ENCODE measurements around the gene FOXL1. TPM values are rescaled to one million over a fixed set of nuclear protein-coding genes. Genes with fewer than 3 reads are reported as not detected.

FOXL1 gene
- total and polyA plus RNA-seq, 9 of the 15 experiments (the other 6 are each of a cell fraction or from before 2014, with no cell fraction given) = not detected

DNA sequence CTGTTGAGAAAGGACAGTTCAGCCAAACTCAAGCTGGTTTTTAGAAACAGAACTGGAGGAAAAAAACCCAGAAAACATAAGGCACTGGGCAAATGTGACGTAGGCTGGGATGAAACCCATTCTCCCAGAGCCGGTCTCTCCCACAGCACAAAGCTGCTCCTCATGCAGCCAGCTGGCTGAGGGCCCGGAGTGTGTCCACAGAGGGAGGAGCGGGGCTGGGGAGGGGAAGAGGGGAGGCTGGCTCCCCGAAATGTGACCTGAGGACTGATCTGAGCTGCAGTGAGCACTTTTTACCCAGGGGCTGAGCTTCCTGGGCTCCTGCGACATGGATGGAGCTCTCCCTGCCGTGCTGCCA, 47.2 kb upstream of the FOXL1 start:
- Histone ChIP-seq H3K9me3 (replicated peaks; ENCODE audit: control insufficient read depth, insufficient read depth, low read depth, low read length) (no peaks in the 10 kb centered on the region), H4K20me1 (replicated peaks; ENCODE audit: control insufficient read depth, insufficient read depth, low read length) (no peaks in the 10 kb centered on the region; the same call in 1 of the 2 replicates), H3K36me3 (ENCODE audit: control insufficient read depth, insufficient read depth, low read length) (no peaks in the 10 kb centered on the region), H3K4me2 (ENCODE audit: insufficient read depth, low read length) (no peak overlapping the region), H3K27ac (ENCODE audit: extremely low read depth, low read depth, low read length) (no peak overlapping the region), H3K9ac (ENCODE audit: insufficient read depth in 1 of 2, low read depth in 2 of 2, low read length in 2 of 2) (peak overlapping the region in 1 of 2 experiments; percentile 45; a peak in 1 of 4 replicates), H2AFZ (ENCODE audit: low read depth, low read length) (no peak overlapping the region), H3K79me2 (ENCODE audit: control insufficient read depth, insufficient read depth, low read length) (no peaks in the 10 kb centered on the region), H3K27me3 (ENCODE audit: control insufficient read depth in 2 of 2, insufficient read depth in 2 of 2, low read length in 2 of 2) (peaks cover 3 to 5% of the 10 kb centered on the region in 2 experiments; a peak in 2 of 5 replicates), H3K4me1 (replicated peaks in 1 of 2; ENCODE audit: control insufficient read depth in 2 of 2, insufficient read depth in 2 of 2, low read length in 2 of 2) (peaks cover 0 to 6% of the 10 kb centered on the region in 2 experiments; a peak in 1 of 5 replicates), H3K9me1 (ENCODE audit: control insufficient read depth, insufficient read depth, low read length) (peaks cover 3% of the 10 kb centered on the region), H3K4me3 (no peak overlapping the region)
- intact Hi-C loops (cut with micrococcal nuclease) (no loop called here), in situ Hi-C loops (cut with MboI) (no loop called here)
- ChIA-PET POLR2A (interaction anchor here (0.9 to 1.0 kb wide), 2 partner anchors 11 to 22 kb away, joined by 3 read pairs; no protein-coding TSS in a partner anchor), CTCF (ENCODE audit: low intra/inter-chr PET ratio) (no interaction called here)
- WGBS (ENCODE audit: insufficient coverage, low coverage, missing lambda C conversion rate) = 100% methylated on average over 2 of the region's 7 CpGs
- ATAC-seq (no peak), DNase-seq (ENCODE audit: extremely low read depth in 1 of 4, low spot score in 3 of 4) (no peak), FAIRE-seq (no peak)
- BruUV-seq (replicated peaks) = no TSS peak
- TF ChIP-seq NELFE (IDR thresholded peaks at IDR 0.05; ENCODE audit: insufficient read depth, insufficient read length) (no peak), POLR2G (IDR thresholded peaks at IDR 0.05; ENCODE audit: low read depth, low read length) (0 out of 2 replicates have a peak, but pooled peaks have one; percentile 17)

- Histone ChIP-seq H2AFZ (ENCODE audit: low read depth, low read length) (no peak overlapping the region), H3K36me3 (ENCODE audit: control insufficient read depth, insufficient read depth, low read length) (no peaks in the 10 kb centered on the region), H3K9me3 (replicated peaks; ENCODE audit: control insufficient read depth, insufficient read depth, low read depth, low read length) (no peaks in the 10 kb centered on the region), H3K4me3 (no peak overlapping the region), H3K9ac (ENCODE audit: insufficient read depth in 1 of 2, low read depth in 2 of 2, low read length in 2 of 2) (peak overlapping the region in 1 of 2 experiments; percentile 45; a peak in 1 of 4 replicates), H3K4me1 (replicated peaks in 1 of 2; ENCODE audit: control insufficient read depth in 2 of 2, insufficient read depth in 2 of 2, low read length in 2 of 2) (peaks cover 0 to 6% of the 10 kb centered on the region in 2 experiments; a peak in 1 of 5 replicates), H3K27me3 (ENCODE audit: control insufficient read depth in 2 of 2, insufficient read depth in 2 of 2, low read length in 2 of 2) (peaks cover 0 to 3% of the 10 kb centered on the region in 2 experiments; a peak in 1 of 5 replicates), H4K20me1 (replicated peaks; ENCODE audit: control insufficient read depth, insufficient read depth, low read length) (no peaks in the 10 kb centered on the region), H3K4me2 (ENCODE audit: insufficient read depth, low read length) (no peak overlapping the region), H3K9me1 (ENCODE audit: control insufficient read depth, insufficient read depth, low read length) (peaks cover 3% of the 10 kb centered on the region), H3K27ac (ENCODE audit: extremely low read depth, low read depth, low read length) (no peak overlapping the region), H3K79me2 (ENCODE audit: control insufficient read depth, insufficient read depth, low read length) (no peaks in the 10 kb centered on the region)
- no peak for ATAC-seq
- ChIA-PET CTCF (ENCODE audit: low intra/inter-chr PET ratio) (no interaction called here), POLR2A (interaction anchor here (0.9 to 1.0 kb wide), 2 partner anchors 10 to 21 kb away, joined by 3 read pairs; no protein-coding TSS in a partner anchor)
- TF ChIP-seq U2AF1 (optimal IDR thresholded peaks at IDR 0.05; ENCODE audit: low read depth, low read length) = no peak
- no peak for TF ChIP-seq ZNF584 (CRISPR knock-in tag; IDR thresholded peaks at IDR 0.05; ENCODE audit: low read depth)
- TF ChIP-seq GTF2B (IDR thresholded peaks at IDR 0.05; ENCODE audit: extremely low read depth, insufficient read length) = no peak
- no peak for TF ChIP-seq E2F6 (IDR thresholded peaks at IDR 0.05; ENCODE audit: borderline replicate concordance in 1 of 2, extremely low read depth in 1 of 2, insufficient read depth in 1 of 2, insufficient read length in 1 of 2, low read depth in 1 of 2, low read length in 1 of 2, poor library complexity in 1 of 2, severe bottlenecking in 1 of 2)
- TF ChIP-seq RBM17 (IDR thresholded peaks at IDR 0.05; ENCODE audit: borderline replicate concordance, low read depth, low read length) = no peak
- TF ChIP-seq ZNF282 (CRISPR knock-in tag; IDR thresholded peaks at IDR 0.05) = no peak
- TF ChIP-seq FOXJ2 (tag; IDR thresholded peaks at IDR 0.05) = no peak
- no peak for TF ChIP-seq GTF2E2 (tag; IDR thresholded peaks at IDR 0.05)
- no peak for TF ChIP-seq KHSRP (IDR thresholded peaks at IDR 0.05)
- TF ChIP-seq NR2F6 (CRISPR knock-in tag; IDR thresholded peaks at IDR 0.05) = no peak
- intact Hi-C loops (cut with micrococcal nuclease) (no loop called here), in situ Hi-C loops (cut with MboI) (no loop called here)
- BruUV-seq (replicated peaks) = no TSS peak
- DNase-seq (ENCODE audit: extremely low read depth in 1 of 4, low spot score in 3 of 4) = no peak
- no peak for FAIRE-seq
- 74% methylated on average over 21 of the region's 49 CpGs for WGBS (ENCODE audit: insufficient coverage, low coverage, missing lambda C conversion rate)
Observed at GRCh38 chr16:86531641-86532525, 46.5 kb upstream of the FOXL1 start.

Measured in K562 (cell line).